ENCODE data around the gene REPIN1.

The REPIN1 gene

DNA sequence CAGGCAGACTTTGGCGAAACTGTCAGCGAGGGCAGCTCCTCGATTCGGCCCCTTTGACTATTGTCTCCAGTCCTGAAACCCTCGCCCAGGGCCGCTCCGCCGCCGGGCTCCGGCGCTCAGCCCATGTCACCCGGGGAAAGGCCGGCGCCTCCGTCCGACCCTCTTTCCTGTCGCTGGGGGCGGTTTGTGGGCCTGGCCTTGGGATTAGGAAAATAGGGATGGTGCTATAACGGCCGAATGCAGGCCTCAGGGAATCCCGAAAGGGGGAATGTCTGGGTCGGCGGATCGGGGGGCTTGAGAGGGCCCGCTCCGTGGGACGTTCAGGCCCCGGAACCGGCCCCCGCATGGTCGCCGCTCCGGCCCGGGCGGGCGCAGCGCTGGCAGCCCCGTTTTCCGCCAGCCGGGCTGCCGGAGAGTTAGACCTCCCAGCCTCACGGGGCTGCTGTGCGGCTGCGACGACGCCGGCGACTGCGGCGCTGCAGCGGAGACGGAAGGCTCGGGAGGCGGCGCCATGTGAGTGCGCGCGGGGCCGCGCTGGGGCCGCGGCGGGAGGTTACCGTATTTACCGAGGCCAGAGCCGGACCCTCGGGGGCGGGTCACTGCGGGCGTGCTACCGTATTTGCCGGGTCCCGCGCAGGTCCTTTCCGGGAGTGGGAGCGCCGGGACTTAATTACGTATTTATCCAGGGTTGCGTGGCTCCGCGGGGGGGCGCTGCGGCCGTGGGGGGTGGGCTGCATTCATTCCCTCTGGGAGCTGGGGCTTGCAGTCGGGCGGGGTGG, 36.4 kb downstream of the REPIN1 start:
- H3K9ac ChIP-seq (ENCODE audit: low read length) = peak overlapping the region; percentile 92
- H3K4me1 ChIP-seq (ENCODE audit: low read length) = peaks cover 42% of the 10 kb centered on the region
- peaks cover 32% of the 10 kb centered on the region for H3F3A ChIP-seq (ENCODE audit: insufficient read depth, low read length)
- peak overlapping the region; percentile 75 for H2AFZ ChIP-seq (ENCODE audit: low read length)
- H3K9me2 ChIP-seq (replicated peaks; ENCODE audit: insufficient read depth, low read length) = no peaks in the 10 kb centered on the region
- peaks cover 59% of the 10 kb centered on the region for H3K79me2 ChIP-seq (ENCODE audit: low read length)
- H3K36me3 ChIP-seq (replicated peaks; ENCODE audit: insufficient read depth, low read length) = peaks cover under 1% of the 10 kb centered on the region
- no peaks in the 10 kb centered on the region for H3K9me3 ChIP-seq (replicated peaks; ENCODE audit: insufficient read depth, low read length)
- H3K4me2 ChIP-seq (ENCODE audit: low read depth, low read length) = peak overlapping the region; percentile 98
- TF ChIP-seq EZH2phosphoT487 (IDR thresholded peaks at IDR 0.05; ENCODE audit: low read length) (no peak), EZH2 (optimal IDR thresholded peaks at IDR 0.05; ENCODE audit: low read depth, low read length) (no peak)
- TF ChIP-seq, protein P1, sequence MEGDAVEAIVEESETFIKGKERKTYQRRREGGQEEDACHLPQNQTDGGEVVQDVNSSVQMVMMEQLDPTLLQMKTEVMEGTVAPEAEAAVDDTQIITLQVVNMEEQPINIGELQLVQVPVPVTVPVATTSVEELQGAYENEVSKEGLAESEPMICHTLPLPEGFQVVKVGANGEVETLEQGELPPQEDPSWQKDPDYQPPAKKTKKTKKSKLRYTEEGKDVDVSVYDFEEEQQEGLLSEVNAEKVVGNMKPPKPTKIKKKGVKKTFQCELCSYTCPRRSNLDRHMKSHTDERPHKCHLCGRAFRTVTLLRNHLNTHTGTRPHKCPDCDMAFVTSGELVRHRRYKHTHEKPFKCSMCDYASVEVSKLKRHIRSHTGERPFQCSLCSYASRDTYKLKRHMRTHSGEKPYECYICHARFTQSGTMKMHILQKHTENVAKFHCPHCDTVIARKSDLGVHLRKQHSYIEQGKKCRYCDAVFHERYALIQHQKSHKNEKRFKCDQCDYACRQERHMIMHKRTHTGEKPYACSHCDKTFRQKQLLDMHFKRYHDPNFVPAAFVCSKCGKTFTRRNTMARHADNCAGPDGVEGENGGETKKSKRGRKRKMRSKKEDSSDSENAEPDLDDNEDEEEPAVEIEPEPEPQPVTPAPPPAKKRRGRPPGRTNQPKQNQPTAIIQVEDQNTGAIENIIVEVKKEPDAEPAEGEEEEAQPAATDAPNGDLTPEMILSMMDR (IDR thresholded peaks at IDR 0.05; ENCODE audit: low read length) = peak; percentile 50
- H4K20me1 ChIP-seq (ENCODE audit: insufficient read depth, low read length) = no peaks in the 10 kb centered on the region
- peak overlapping the region; percentile 98 for H3K27ac ChIP-seq (ENCODE audit: low read length)
- H3K27me3 ChIP-seq (replicated peaks; ENCODE audit: insufficient read depth, low read length) = no peaks in the 10 kb centered on the region
- peak; percentile 97 for DNase-seq
- H3K4me3 ChIP-seq (ENCODE audit: low read length) = peak overlapping the region; percentile 70

DNA sequence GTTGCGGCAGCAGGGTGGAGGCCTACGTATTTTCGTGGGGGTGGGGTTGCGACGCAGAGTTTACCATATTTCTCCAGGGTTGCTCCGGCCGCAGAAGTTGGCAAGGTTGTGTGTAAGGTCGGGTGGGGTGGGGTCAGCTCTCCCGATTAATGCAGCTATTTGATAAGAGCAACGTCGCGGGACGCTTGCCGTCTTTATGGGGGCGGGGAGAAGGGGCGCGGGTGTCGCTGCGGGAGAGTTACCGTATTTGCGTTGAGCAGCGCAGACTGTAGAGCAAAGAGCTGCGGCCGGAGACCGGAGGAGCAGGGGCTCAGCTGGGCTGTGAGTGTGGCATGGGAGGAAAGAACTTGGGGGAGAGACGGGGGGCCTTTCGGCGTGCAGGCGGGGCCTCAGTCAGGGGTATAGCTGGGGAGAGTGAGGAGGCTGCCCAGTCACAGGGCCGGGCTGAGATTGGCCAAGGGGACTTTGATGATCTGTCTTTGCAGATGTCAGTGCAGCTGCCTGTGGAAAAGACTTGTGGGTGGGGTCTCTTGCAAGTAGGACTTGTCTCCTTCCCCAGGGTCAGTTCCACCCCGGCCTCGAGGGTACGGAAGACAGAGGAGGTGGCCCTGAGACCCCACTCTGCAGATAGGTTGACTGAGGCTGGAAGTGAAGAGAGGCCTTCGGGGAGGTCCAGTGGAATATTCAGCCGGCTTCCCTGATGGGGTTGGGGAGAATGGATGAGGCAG, 37.1 kb downstream of the REPIN1 start:
- peak overlapping the region; percentile 92 for H3K9ac ChIP-seq (ENCODE audit: low read length)
- no peaks in the 10 kb centered on the region for H3K27me3 ChIP-seq (replicated peaks; ENCODE audit: insufficient read depth, low read length)
- H3K27ac ChIP-seq (ENCODE audit: low read length) = peak overlapping the region; percentile 98
- TF ChIP-seq EZH2phosphoT487 (IDR thresholded peaks at IDR 0.05; ENCODE audit: low read length) (no peak), EZH2 (optimal IDR thresholded peaks at IDR 0.05; ENCODE audit: low read depth, low read length) (no peak)
- TF ChIP-seq, protein P1 (IDR thresholded peaks at IDR 0.05; ENCODE audit: low read length) = no peak
- no peaks in the 10 kb centered on the region for H4K20me1 ChIP-seq (ENCODE audit: insufficient read depth, low read length)
- peaks cover 32% of the 10 kb centered on the region for H3F3A ChIP-seq (ENCODE audit: insufficient read depth, low read length)
- DNase-seq = peak; percentile 78
- no peaks in the 10 kb centered on the region for H3K9me3 ChIP-seq (replicated peaks; ENCODE audit: insufficient read depth, low read length)
- peak overlapping the region; percentile 70 for H3K4me3 ChIP-seq (ENCODE audit: low read length)
- H3K4me2 ChIP-seq (ENCODE audit: low read depth, low read length) = peak overlapping the region; percentile 98
- H3K36me3 ChIP-seq (replicated peaks; ENCODE audit: insufficient read depth, low read length) = peaks cover 6% of the 10 kb centered on the region
- peaks cover 41% of the 10 kb centered on the region for H3K4me1 ChIP-seq (ENCODE audit: low read length)
- peak overlapping the region; percentile 74 for H2AFZ ChIP-seq (ENCODE audit: low read length)
- no peaks in the 10 kb centered on the region for H3K9me2 ChIP-seq (replicated peaks; ENCODE audit: insufficient read depth, low read length)
- H3K79me2 ChIP-seq (ENCODE audit: low read length) = peaks cover 61% of the 10 kb centered on the region

- Histone ChIP-seq H3K27ac (ENCODE audit: low read length) (peak overlapping the region; percentile 98), H3K9me3 (replicated peaks; ENCODE audit: insufficient read depth, low read length) (no peaks in the 10 kb centered on the region), H3K9me2 (replicated peaks; ENCODE audit: insufficient read depth, low read length) (no peaks in the 10 kb centered on the region), H3K9ac (ENCODE audit: low read length) (peak overlapping the region; percentile 92), H3K4me2 (ENCODE audit: low read depth, low read length) (peak overlapping the region; percentile 98), H3K4me3 (ENCODE audit: low read length) (peak overlapping the region; percentile 70), H3K36me3 (replicated peaks; ENCODE audit: insufficient read depth, low read length) (peaks cover 6% of the 10 kb centered on the region), H3K4me1 (ENCODE audit: low read length) (peaks cover 37% of the 10 kb centered on the region), H4K20me1 (ENCODE audit: insufficient read depth, low read length) (no peaks in the 10 kb centered on the region), H3F3A (ENCODE audit: insufficient read depth, low read length) (peaks cover 36% of the 10 kb centered on the region), H3K79me2 (ENCODE audit: low read length) (peaks cover 61% of the 10 kb centered on the region), H2AFZ (ENCODE audit: low read length) (no peak overlapping the region), H3K27me3 (replicated peaks; ENCODE audit: insufficient read depth, low read length) (no peaks in the 10 kb centered on the region)
- peak; percentile 59 for DNase-seq
- TF ChIP-seq, protein P1 (IDR thresholded peaks at IDR 0.05; ENCODE audit: low read length) = no peak
- TF ChIP-seq EZH2phosphoT487 (IDR thresholded peaks at IDR 0.05; ENCODE audit: low read length) (no peak), EZH2 (optimal IDR thresholded peaks at IDR 0.05; ENCODE audit: low read depth, low read length) (no peak)
These were observed 37.6 kb downstream of the REPIN1 start for GRCh38 chr7:150406312-150406566.

Data from MM.1S (cell line).